ENCODE results near the gene TMEM72. TPM values are rescaled to one million over a fixed set of nuclear protein-coding genes. Genes with fewer than 3 reads are reported as not detected.
A peak's percentile ranks its signal among the peaks of the same experiment; 100 is the strongest.

TMEM72 gene
- total RNA-seq, 1 donor from 2014 or later: not detected

DNA sequence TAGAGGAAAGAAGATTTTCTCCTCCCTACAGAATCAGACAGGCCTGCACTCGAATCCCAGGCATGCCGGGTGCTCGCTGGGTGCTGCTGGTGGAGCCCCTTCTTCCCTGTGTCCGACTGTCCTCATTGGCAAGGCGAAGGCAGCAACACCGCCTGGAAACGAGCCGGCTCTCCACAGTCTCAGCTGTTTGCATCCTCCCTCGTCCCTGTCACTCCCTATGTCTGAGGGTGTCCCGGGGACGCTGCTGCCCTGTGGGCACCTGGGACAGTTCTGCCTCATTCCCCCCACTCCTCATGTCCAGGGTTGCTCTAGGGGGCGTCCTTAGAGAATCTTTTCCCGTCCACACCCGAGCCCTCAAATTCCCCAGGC lies 31.6 kb upstream of the TMEM72 start:
- Histone ChIP-seq H3K9ac (ENCODE audit: low read length) (peak overlapping the region; percentile 59), H3K4me3 (ENCODE audit: insufficient read depth, low read depth, low read length) (peak overlapping the region; percentile 60)
- no peaks in the 10 kb centered on the region for H3K36me3 Mint-ChIP-seq (ENCODE audit: low read depth, unreplicated experiment)

DNA sequence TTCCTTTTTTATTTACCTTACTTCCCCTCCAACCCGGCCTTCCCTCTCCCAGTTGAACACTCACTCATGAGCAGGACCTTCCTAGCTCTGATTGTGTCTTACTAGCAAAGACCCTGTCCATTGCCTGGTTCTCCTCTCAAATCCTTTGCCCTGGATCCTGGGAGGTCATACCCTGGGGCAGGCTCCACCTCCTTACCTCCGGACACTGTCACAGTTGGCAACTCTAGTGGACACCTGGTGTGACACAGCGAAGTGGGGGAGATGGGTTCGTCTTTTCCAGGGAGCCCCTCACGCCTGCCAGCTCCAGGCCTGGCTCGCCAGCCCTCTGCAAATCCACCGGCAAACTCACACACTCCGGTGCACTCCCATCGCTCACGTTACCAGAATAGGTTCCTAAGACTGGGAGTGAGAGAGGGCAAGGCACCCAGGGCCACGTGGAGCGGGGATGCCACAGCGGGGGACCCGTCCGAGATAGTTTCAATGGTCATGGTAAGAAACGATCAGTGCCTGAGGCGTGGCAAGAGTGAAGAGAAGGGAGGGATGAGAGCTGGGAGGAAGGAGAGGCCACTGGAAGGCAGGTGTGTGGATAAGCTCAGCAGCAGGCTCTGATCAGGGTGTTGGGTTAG lies 30.9 kb upstream of the TMEM72 start:
- FAIRE-seq (no peak), DNase-seq (ENCODE audit: low read depth) (no peak)
- H2AFZ ChIP-seq (ENCODE audit: low read depth, low read length): no peak overlapping the region
- no peak overlapping the region for H3K4me2 ChIP-seq (ENCODE audit: low read length)
- H3K27me3 ChIP-seq (ENCODE audit: insufficient read depth, low read length): peaks cover 8% of the 10 kb centered on the region
- no peaks in the 10 kb centered on the region for H3K9me3 ChIP-seq (ENCODE audit: insufficient read depth, low read depth, low read length)
- H3K9ac ChIP-seq (ENCODE audit: low read length): no peak overlapping the region
- H3K4me3 ChIP-seq (ENCODE audit: insufficient read depth, low read depth, low read length): no peak overlapping the region
- TF ChIP-seq EZH2 (IDR thresholded peaks at IDR 0.05; ENCODE audit: insufficient read depth, low read length) (no peak), CTCF (IDR thresholded peaks at IDR 0.05; ENCODE audit: insufficient read depth, low read depth, low read length) (no peak)
- H3K4me1 Mint-ChIP-seq (ENCODE audit: low read depth, unreplicated experiment): no peaks in the 10 kb centered on the region
- H3K36me3 Mint-ChIP-seq (ENCODE audit: low read depth, unreplicated experiment): no peaks in the 10 kb centered on the region
- H3K4me3 Mint-ChIP-seq (ENCODE audit: unreplicated experiment): no peak overlapping the region
- no peak overlapping the region for H3K27ac Mint-ChIP-seq (ENCODE audit: unreplicated experiment)
- H4K20me1 ChIP-seq (ENCODE audit: insufficient read depth, low read length): no peaks in the 10 kb centered on the region
- H3K4me1 ChIP-seq (ENCODE audit: insufficient read depth, low read length): peaks cover 8% of the 10 kb centered on the region
- H3K27ac ChIP-seq (ENCODE audit: low read depth, low read length): no peak overlapping the region
- no peaks in the 10 kb centered on the region for H3K79me2 ChIP-seq (ENCODE audit: insufficient read depth, low read length)
- H3K36me3 ChIP-seq (ENCODE audit: insufficient read depth, low read length): no peaks in the 10 kb centered on the region
- no peaks in the 10 kb centered on the region for H3K9me3 Mint-ChIP-seq (ENCODE audit: unreplicated experiment)
- peaks cover 31% of the 10 kb centered on the region for H3K27me3 Mint-ChIP-seq (ENCODE audit: low read depth, unreplicated experiment)

More for the DNA sequence above, 31.6 kb upstream of the TMEM72 start:
- Histone ChIP-seq H3K27ac (ENCODE audit: low read depth, low read length) (no peak overlapping the region), H4K20me1 (ENCODE audit: insufficient read depth, low read length) (no peaks in the 10 kb centered on the region), H3K36me3 (ENCODE audit: insufficient read depth, low read length) (no peaks in the 10 kb centered on the region), H2AFZ (ENCODE audit: low read depth, low read length) (peak overlapping the region; percentile 88), H3K9me3 (ENCODE audit: insufficient read depth, low read depth, low read length) (no peaks in the 10 kb centered on the region), H3K79me2 (ENCODE audit: insufficient read depth, low read length) (no peaks in the 10 kb centered on the region), H3K4me1 (ENCODE audit: insufficient read depth, low read length) (peaks cover 8% of the 10 kb centered on the region), H3K4me2 (ENCODE audit: low read length) (peak overlapping the region; percentile 93), H3K27me3 (ENCODE audit: insufficient read depth, low read length) (peaks cover 8% of the 10 kb centered on the region)
- H3K4me1 Mint-ChIP-seq (ENCODE audit: low read depth, unreplicated experiment): no peaks in the 10 kb centered on the region
- TF ChIP-seq EZH2 (IDR thresholded peaks at IDR 0.05; ENCODE audit: insufficient read depth, low read length): no peak
- no peak for TF ChIP-seq CTCF (IDR thresholded peaks at IDR 0.05; ENCODE audit: insufficient read depth, low read depth, low read length)
- FAIRE-seq: no peak
- no peak for DNase-seq (ENCODE audit: low read depth)
- no peaks in the 10 kb centered on the region for H3K9me3 Mint-ChIP-seq (ENCODE audit: unreplicated experiment)
- H3K27me3 Mint-ChIP-seq (ENCODE audit: low read depth, unreplicated experiment): peaks cover 31% of the 10 kb centered on the region
- no peak overlapping the region for H3K27ac Mint-ChIP-seq (ENCODE audit: unreplicated experiment)
- H3K4me3 Mint-ChIP-seq (ENCODE audit: unreplicated experiment): peak overlapping the region; percentile 76

DNA sequence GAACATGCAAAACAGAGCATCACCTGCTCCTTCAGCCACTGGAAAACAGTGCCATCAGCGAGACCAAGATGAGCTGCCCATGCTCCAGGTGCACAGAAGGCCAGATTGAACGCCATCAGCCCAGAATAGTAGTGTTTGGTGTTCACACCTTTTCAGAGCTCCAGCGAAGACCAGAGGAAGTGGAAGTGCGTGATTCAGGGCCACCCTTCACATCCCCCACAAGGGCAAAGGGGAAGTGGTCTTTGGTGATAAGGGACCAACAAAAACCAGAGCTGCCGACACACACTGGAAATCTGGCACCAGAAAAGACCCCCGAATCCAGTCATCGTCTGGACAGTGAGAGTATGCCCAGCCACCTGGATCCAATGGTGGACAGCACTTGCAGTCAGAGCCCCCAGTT lies 29.5 kb upstream of the TMEM72 start:
- Mint-ChIP-seq H3K9me3 (ENCODE audit: unreplicated experiment) (no peaks in the 10 kb centered on the region), H3K27me3 (ENCODE audit: low read depth, unreplicated experiment) (peaks cover 31% of the 10 kb centered on the region), H3K36me3 (ENCODE audit: low read depth, unreplicated experiment) (no peaks in the 10 kb centered on the region), H3K4me1 (ENCODE audit: low read depth, unreplicated experiment) (peaks cover 6% of the 10 kb centered on the region), H3K27ac (ENCODE audit: unreplicated experiment) (no peak overlapping the region), H3K4me3 (ENCODE audit: unreplicated experiment) (no peak overlapping the region)
- Histone ChIP-seq H3K4me2 (ENCODE audit: low read length) (no peak overlapping the region), H3K4me3 (ENCODE audit: insufficient read depth, low read depth, low read length) (no peak overlapping the region), H3K27me3 (ENCODE audit: insufficient read depth, low read length) (peaks cover 8% of the 10 kb centered on the region), H3K36me3 (ENCODE audit: insufficient read depth, low read length) (no peaks in the 10 kb centered on the region), H3K9ac (ENCODE audit: low read length) (no peak overlapping the region), H2AFZ (ENCODE audit: low read depth, low read length) (no peak overlapping the region), H3K4me1 (ENCODE audit: insufficient read depth, low read length) (peaks cover 8% of the 10 kb centered on the region), H4K20me1 (ENCODE audit: insufficient read depth, low read length) (no peaks in the 10 kb centered on the region), H3K27ac (ENCODE audit: low read depth, low read length) (no peak overlapping the region), H3K9me3 (ENCODE audit: insufficient read depth, low read depth, low read length) (no peaks in the 10 kb centered on the region), H3K79me2 (ENCODE audit: insufficient read depth, low read length) (no peaks in the 10 kb centered on the region)
- TF ChIP-seq CTCF (IDR thresholded peaks at IDR 0.05; ENCODE audit: insufficient read depth, low read depth, low read length) (no peak), EZH2 (IDR thresholded peaks at IDR 0.05; ENCODE audit: insufficient read depth, low read length) (no peak)
- DNase-seq (ENCODE audit: low read depth): no peak
- FAIRE-seq: no peak
